Mammary epithelial cell (primary cell): ENCODE measurements around the gene ANKS1B.

Experiments used
- EZH2 ChIP-seq: IDR thresholded peaks from 2 replicates; pipeline ENCODE4 v1.6.1; 2012; ENCODE audit warnings: low read length, inconsistent platforms, borderline replicate concordance
- TF ChIP-seq, protein P1 (sequence below), 2 donors: IDR thresholded peaks in 1 of 2; conservative IDR thresholded peaks in 1 of 2; 2 replicates each; pipeline ENCODE4 v1.5.1; 2011 to 2012; ENCODE audit warnings: inconsistent platforms in 2 of 2, low read length in 2 of 2, mild to moderate bottlenecking in 2 of 2, control low read depth in 1 of 2, low read depth in 1 of 2; ENCODE audit not compliant: insufficient read depth in 1 of 2; ENCODE audit errors: extremely low read depth in 1 of 2

DNA sequence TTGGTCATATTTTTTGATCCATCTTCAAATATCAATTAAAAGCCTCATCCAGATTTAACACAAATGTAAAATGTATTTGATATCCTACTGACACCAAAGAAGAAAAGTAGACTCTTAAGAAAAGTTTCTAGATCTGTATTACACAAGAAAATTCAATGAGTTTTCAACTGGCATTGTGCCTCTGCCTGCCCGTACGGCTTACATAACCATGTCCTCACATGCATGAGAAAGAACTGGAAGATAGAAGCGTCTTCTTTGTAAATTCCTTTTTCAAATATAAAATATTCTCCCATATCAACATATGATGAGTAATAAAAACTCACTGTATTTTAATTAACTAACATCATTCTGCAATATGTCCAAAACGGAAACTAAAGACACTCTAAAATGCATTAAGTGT, 7.2 kb downstream of the ANKS1B start:
- no peak for TF ChIP-seq EZH2
- TF ChIP-seq, protein P1, sequence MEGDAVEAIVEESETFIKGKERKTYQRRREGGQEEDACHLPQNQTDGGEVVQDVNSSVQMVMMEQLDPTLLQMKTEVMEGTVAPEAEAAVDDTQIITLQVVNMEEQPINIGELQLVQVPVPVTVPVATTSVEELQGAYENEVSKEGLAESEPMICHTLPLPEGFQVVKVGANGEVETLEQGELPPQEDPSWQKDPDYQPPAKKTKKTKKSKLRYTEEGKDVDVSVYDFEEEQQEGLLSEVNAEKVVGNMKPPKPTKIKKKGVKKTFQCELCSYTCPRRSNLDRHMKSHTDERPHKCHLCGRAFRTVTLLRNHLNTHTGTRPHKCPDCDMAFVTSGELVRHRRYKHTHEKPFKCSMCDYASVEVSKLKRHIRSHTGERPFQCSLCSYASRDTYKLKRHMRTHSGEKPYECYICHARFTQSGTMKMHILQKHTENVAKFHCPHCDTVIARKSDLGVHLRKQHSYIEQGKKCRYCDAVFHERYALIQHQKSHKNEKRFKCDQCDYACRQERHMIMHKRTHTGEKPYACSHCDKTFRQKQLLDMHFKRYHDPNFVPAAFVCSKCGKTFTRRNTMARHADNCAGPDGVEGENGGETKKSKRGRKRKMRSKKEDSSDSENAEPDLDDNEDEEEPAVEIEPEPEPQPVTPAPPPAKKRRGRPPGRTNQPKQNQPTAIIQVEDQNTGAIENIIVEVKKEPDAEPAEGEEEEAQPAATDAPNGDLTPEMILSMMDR (conservative IDR thresholded peaks at IDR 0.05 in 1 of 2, IDR thresholded peaks at IDR 0.05 in 1 of 2; ENCODE audit: extremely low read depth in 1 of 2, insufficient read depth in 1 of 2, low read depth in 1 of 2, low read length in 2 of 2), result no peak
